ENCODE data around the gene PERM1.

DNA sequence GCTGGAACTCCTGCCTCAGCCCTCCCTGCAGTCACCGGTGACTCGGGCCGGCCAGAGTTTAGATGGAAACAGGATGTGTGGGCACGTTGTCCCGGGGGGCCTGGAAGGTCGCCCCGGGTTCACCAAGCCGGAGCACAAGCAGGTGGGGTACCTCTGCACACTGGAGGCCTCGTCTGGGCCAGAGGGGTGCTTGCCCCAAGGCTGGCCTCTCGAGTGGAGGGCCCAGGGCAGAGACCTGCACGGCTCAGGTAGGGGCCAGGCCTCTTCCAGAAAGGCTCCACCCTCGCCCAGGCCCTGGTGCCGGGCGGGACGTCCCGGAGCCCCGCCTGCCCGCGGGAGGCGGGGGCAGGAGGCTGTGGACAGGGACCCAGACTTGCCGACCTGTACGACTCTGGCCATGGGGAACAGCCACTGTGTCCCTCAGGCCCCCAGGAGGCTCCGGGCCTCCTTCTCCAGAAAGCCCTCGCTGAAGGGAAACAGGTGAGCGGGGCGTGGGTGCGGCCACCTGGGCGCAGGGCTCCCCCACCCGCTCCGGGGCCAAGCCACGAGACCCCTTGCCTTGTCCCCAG lies 15.7 kb downstream of the PERM1 start, which contains the start of gene PLEKHN1:
- TF ChIP-seq, protein P1, sequence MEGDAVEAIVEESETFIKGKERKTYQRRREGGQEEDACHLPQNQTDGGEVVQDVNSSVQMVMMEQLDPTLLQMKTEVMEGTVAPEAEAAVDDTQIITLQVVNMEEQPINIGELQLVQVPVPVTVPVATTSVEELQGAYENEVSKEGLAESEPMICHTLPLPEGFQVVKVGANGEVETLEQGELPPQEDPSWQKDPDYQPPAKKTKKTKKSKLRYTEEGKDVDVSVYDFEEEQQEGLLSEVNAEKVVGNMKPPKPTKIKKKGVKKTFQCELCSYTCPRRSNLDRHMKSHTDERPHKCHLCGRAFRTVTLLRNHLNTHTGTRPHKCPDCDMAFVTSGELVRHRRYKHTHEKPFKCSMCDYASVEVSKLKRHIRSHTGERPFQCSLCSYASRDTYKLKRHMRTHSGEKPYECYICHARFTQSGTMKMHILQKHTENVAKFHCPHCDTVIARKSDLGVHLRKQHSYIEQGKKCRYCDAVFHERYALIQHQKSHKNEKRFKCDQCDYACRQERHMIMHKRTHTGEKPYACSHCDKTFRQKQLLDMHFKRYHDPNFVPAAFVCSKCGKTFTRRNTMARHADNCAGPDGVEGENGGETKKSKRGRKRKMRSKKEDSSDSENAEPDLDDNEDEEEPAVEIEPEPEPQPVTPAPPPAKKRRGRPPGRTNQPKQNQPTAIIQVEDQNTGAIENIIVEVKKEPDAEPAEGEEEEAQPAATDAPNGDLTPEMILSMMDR (conservative IDR thresholded peaks at IDR 0.05; ENCODE audit: low read length), result no peak
- no peak for TF ChIP-seq EZH2phosphoT487 (IDR thresholded peaks at IDR 0.05; ENCODE audit: borderline replicate concordance)

All from Loucy (cell line).